Omental fat pad (tissue), 4 donors: ENCODE data around the gene NR6A1. TPM values are rescaled to one million over a fixed set of nuclear protein-coding genes. Genes with fewer than 3 reads are reported as not detected.

Experiments used
- ATAC-seq: fragments of 150-250 bp; one replicate; pipeline ENCODE4 v1.9.1; 2016; ENCODE audit warnings: mild to moderate bottlenecking, moderate library complexity; ENCODE audit not compliant: low FRiP score
- DNase-seq: peaks from one replicate; pipeline ENCODE4 v3.0.0-alpha.2; 2019; ENCODE audit warnings: low spot score
- CTCF ChIP-seq, 3 donors: fragments of 450-650 bp; IDR thresholded peaks; one replicate each; pipeline ENCODE4 v1.5.1; 2016 to 2017; ENCODE audit warnings: antibody characterized with exemption in 3 of 3, mild to moderate bottlenecking in 3 of 3, moderate library complexity in 2 of 3
- total RNA-seq, 4 donors: library from RNA; depleted of rRNA; stranded (reverse); fragments of >200 nt; gene quantifications; one replicate each; pipeline ENCODE4 v1.1.0, GENCODE V29; 2016

The NR6A1 gene
- total RNA-seq, 4 donors from 2014 or later: 0.95 to 1.2 (median 1.0) TPM

- no peak for ATAC-seq
- no peak for DNase-seq
- TF ChIP-seq CTCF (IDR thresholded peaks at IDR 0.05): no peak
Observed at GRCh38 chr9:124606027-124606426, 165.1 kb downstream of the NR6A1 start.

- no peak for TF ChIP-seq CTCF (IDR thresholded peaks at IDR 0.05)
- no peak for ATAC-seq
- no peak for DNase-seq
Observed at GRCh38 chr9:124605258-124605657, 165.9 kb downstream of the NR6A1 start.

- ATAC-seq (no peak), DNase-seq (no peak)
- TF ChIP-seq CTCF (IDR thresholded peaks at IDR 0.05): no peak
Observed at GRCh38 chr9:124602632-124603031, 168.5 kb downstream of the NR6A1 start.

- DNase-seq: no peak
- no peak for ATAC-seq
- no peak for TF ChIP-seq CTCF (IDR thresholded peaks at IDR 0.05)
Observed at GRCh38 chr9:124602204-124602603, 168.9 kb downstream of the NR6A1 start.

- no peak for DNase-seq
- TF ChIP-seq CTCF (IDR thresholded peaks at IDR 0.05): no peak
Observed at GRCh38 chr9:124600407-124600806, 170.7 kb downstream of the NR6A1 start.

GRCh38 chr9:124599121-124599795, 171.9 kb downstream of the NR6A1 start:
- ATAC-seq (no peak), DNase-seq (no peak)
- no peak for TF ChIP-seq CTCF (IDR thresholded peaks at IDR 0.05)

More at GRCh38 chr9:124600407-124600806, 170.7 kb downstream of the NR6A1 start:
- ATAC-seq: no peak

GRCh38 chr9:124598048-124598447, 173.1 kb downstream of the NR6A1 start:
- DNase-seq: no peak
- ATAC-seq: no peak
- TF ChIP-seq CTCF (IDR thresholded peaks at IDR 0.05): no peak
